Stromal cell of bone marrow (primary cell): Measurements from ENCODE around the gene NBPF26.
"Not testable (repeated sequence)": the region's sequence is repeated elsewhere in the genome, so short reads cannot be mapped to it uniquely, and the experiment has no call there.

Source experiments
- DNase-seq: peaks from one replicate; pipeline ENCODE4 v3.0.0-alpha.2; 2012; ENCODE audit warnings: low read depth

The NBPF26 gene

GRCh38 chr1:120858144-120858543, 134.4 kb downstream of the NBPF26 start:
- not testable (repeated sequence) for DNase-seq

DNA sequence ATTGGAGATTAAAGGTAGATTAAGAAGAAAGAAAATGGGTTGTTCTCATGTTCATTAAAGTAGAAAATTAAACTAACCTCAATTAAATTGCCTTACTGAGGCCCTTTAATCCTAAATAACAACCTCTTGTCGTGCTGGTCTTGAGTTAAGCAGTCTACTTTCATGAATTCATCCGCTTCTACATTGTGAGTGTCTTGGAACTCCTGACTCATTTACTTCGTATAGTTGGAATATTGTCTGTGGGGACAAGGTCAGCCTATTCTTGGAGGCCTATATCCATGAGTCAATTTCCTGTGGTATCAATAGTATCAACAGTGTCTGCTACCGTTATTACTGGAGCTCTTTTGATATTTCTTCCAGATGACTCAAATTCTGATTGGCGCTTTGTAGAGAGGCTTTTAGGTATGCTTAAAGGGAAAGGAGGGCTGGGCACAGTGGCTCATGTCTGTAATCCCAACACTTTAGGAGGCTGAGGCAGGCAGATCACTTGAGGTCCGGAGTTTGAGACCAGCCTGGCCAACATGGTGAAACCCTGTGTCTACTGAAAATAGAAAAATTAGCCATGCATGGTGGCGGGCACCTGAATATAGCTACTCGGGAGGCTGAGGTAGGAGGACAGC, 136.0 kb downstream of the NBPF26 start:
- peak; percentile 15 for DNase-seq

GRCh38 chr1:120878206-120878605, 154.5 kb downstream of the NBPF26 start:
- not testable (repeated sequence) for DNase-seq

DNA sequence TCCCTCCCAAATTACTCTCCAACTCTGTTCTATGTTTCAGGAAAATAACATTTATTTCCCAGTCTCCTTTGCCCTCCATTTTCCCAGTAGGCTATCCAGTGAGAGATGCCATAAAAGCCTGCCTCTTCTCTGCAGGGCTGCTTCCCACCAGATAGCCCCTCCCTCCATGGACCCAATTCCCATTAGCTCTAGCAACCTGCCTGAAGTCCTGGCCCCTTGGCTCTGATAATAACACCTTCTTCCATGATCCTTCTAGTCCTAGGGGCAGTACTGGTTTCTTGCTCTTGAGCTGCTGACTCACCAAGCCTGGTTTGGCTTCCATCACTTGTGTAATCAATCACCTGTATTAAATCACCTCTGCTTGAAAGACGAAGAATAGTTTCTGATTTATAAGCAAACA, 156.3 kb downstream of the NBPF26 start:
- DNase-seq, result not testable (repeated sequence)

DNA sequence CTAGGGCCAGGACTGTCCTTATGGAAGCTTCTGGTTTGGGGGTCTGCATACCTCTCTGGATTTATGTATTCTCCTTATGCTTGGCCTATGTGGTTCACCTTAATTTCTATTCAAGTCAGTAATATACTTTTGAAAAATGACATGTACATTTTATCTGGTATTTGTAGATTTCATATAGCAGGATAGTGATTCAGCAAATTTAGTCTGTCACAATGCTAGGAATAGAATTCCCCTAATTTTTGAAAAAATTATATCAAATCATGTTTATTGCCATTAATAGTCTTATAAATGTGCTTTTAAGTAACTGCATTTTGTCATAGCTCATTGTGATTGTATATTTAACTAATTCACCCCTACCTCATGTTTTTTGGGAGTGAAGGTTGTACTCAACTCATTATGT, 158.2 kb downstream of the NBPF26 start:
- not testable (repeated sequence) for DNase-seq
